ENCODE measurements around the gene ERG28.
A peak's percentile ranks its signal among the peaks of the same experiment; 100 is the strongest.

Gene ERG28

DNA sequence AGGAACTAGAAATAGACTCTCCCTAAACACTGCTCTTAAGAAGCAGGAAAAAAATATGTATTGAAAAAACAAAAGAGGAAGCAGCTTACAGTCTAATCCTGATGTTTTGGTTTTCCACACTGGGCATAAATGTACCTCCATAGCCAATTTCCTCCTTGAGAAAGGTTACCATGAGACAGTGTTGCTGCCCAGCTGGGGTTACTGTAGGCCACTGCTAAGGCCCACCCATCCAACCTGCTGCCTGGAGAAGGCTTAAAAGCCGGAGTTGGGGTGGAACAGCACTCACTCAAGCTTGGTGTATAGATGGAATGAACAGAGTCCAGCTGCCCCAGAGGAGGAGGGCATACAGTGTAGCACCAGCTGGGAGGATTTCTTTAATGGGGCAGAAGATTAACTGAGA is 41.1 kb downstream of the ERG28 start:
- TF ChIP-seq, protein P1, sequence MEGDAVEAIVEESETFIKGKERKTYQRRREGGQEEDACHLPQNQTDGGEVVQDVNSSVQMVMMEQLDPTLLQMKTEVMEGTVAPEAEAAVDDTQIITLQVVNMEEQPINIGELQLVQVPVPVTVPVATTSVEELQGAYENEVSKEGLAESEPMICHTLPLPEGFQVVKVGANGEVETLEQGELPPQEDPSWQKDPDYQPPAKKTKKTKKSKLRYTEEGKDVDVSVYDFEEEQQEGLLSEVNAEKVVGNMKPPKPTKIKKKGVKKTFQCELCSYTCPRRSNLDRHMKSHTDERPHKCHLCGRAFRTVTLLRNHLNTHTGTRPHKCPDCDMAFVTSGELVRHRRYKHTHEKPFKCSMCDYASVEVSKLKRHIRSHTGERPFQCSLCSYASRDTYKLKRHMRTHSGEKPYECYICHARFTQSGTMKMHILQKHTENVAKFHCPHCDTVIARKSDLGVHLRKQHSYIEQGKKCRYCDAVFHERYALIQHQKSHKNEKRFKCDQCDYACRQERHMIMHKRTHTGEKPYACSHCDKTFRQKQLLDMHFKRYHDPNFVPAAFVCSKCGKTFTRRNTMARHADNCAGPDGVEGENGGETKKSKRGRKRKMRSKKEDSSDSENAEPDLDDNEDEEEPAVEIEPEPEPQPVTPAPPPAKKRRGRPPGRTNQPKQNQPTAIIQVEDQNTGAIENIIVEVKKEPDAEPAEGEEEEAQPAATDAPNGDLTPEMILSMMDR (conservative IDR thresholded peaks at IDR 0.05; ENCODE audit: control insufficient read depth, insufficient read depth, low read depth, low read length), result no peak
- DNase-seq (ENCODE audit: low read depth), result no peak
- H3K4me3 ChIP-seq (ENCODE audit: control insufficient read depth, low read depth, low read length), result no peak overlapping the region

DNA sequence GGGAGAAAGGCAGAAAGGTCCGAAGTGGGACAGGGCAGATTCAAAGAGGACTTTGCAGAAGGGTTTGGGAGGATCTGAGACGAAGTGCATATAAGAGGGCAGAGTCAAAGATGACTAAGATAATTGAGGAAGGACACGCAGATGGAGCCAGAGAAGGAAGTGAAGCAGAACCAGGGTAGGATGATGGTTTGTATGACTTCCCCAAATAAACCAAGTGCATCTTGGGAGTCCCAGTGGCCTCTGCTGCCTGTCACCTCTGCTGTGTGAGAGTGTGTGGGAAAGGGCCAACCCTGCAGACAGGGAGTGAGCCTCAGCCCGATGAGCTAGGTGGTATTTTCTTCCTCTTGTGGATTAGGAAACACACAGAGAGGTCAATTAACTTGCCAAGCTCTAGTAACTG is 45.5 kb downstream of the ERG28 start:
- no peak overlapping the region for H3K4me3 ChIP-seq (ENCODE audit: control insufficient read depth, low read depth, low read length)
- DNase-seq (ENCODE audit: low read depth), result no peak
- TF ChIP-seq, protein P1 (conservative IDR thresholded peaks at IDR 0.05; ENCODE audit: control insufficient read depth, insufficient read depth, low read depth, low read length), result no peak

DNA sequence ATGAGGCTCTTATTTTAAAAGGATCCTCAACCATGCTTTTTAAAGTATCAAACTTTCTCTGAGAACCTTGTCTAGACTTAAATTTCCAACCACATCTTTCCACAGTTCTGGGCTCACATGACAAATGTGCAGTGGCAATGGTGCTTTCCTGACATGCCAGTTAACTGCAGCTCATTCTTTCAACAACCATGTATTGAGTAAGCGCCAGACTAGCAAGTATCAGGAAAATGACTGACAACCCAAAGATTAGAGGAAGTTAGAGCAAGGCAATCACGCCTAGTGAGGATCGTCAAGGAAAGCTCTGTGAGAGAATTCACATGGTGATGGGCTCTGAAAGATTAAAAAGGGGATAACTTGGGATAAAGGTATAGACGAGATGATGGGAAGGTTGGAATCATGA is 46.5 kb downstream of the ERG28 start:
- TF ChIP-seq, protein P1 (conservative IDR thresholded peaks at IDR 0.05; ENCODE audit: control insufficient read depth, insufficient read depth, low read depth, low read length), result no peak
- no peak overlapping the region for H3K4me3 ChIP-seq (ENCODE audit: control insufficient read depth, low read depth, low read length)
- no peak for DNase-seq (ENCODE audit: low read depth)

DNA sequence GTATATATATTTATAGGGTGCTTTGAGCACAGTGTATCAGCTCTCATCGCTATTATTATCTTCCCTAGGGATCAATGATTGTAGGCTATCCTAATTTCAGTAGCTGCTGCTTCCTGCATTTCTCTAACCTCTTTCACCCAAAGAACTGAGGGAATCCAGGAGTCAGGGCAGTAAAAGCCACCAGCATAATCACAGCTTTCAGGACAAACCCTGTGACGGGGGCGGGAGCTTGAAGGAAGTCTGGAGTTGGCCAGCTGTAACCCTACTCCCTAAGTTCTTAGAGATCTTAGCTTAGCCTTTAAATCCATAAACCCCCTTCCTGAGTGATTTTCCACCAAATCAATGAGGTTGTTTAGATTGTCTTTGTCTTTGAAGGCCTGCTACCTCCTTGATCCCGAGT is 48.5 kb downstream of the ERG28 start:
- no peak overlapping the region for H3K4me3 ChIP-seq (ENCODE audit: control insufficient read depth, low read depth, low read length)
- TF ChIP-seq, protein P1 (conservative IDR thresholded peaks at IDR 0.05; ENCODE audit: control insufficient read depth, insufficient read depth, low read depth, low read length), result no peak
- DNase-seq (ENCODE audit: low read depth), result no peak

DNA sequence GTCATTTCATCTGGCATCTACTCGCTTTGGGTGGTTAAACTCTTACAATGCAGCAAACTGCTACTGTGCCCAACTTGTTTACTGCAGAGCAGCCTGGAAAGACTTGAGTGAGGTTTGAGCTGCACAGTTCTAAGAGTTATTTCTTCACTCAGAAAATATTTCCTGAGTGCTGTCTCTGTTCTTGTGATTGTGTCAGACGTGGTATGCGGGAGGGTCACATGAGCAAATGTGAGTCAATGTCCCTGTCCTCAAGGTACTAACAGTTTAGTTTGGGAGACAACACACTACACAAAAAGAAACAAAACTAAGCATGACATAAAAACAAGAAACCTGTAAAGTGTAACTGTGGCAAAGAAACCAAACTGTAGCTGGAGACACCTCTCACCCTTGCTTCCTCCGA is 49.8 kb downstream of the ERG28 start:
- DNase-seq (ENCODE audit: low read depth), result peak; percentile 36
- TF ChIP-seq, protein P1 (conservative IDR thresholded peaks at IDR 0.05; ENCODE audit: control insufficient read depth, insufficient read depth, low read depth, low read length), result no peak
- no peak overlapping the region for H3K4me3 ChIP-seq (ENCODE audit: control insufficient read depth, low read depth, low read length)

DNA sequence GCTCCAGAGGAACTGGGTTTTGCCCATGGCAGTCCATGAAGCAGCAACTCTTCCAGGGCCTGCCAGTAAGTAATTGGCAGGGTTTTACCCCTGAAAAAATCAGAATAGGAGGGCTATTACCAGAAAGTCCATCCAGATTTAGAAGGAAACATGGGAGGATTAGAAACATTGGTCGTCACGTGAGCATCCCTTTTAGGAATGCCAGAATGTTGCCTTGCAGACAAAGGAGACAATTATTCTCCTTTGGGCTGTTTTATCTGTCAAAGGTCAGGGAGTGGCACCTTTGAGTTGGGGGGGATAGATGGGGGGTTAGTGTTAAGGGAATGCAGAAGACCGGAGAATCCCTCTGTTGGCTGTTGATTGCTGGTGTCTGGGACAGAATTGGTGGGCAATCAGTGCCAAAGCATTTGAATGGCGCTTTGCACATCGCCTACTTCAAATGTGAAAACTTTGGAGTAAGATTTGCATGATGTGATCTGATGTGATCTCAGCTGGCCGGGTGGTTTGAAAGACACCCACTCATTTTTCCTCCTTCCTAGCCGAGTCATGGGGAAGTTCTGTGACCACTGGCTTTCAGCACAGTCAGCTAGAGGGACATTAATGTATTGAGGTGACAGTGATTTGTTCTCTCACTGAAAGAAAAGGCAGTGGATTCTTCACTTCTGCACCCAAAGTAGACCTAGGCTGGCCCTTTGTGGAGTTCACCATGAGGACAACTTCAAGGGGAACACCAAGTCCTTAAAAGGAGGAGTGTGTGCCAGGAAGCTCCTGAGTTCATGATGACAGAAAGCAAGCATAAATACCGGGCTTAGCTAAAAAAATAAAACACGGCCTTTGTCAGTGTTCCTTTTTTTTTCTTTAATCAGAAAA is 50.8 kb downstream of the ERG28 start:
- TF ChIP-seq, protein P1 (conservative IDR thresholded peaks at IDR 0.05; ENCODE audit: control insufficient read depth, insufficient read depth, low read depth, low read length), result no peak
- H3K4me3 ChIP-seq (ENCODE audit: control insufficient read depth, low read depth, low read length), result no peak overlapping the region
- peak; percentile 50 for DNase-seq (ENCODE audit: low read depth)

Data from fibroblast of mammary gland (primary cell).